Neural progenitor cell (in vitro differentiated cells): Measurements from ENCODE around the gene ANP32D. TPM values are rescaled to one million over a fixed set of nuclear protein-coding genes. Genes with fewer than 3 reads are reported as not detected.
"Not testable (repeated sequence)": the region's sequence is repeated elsewhere in the genome, so short reads cannot be mapped to it uniquely, and the experiment has no call there.

Experiments
- DNase-seq: peaks from one replicate; pipeline ENCODE4 v3.0.0-alpha.2; 2016; ENCODE audit warnings: low spot score
- H2AFZ ChIP-seq: fragments of 200-600 bp; sonication (generic); replicated peaks from 2 replicates; pipeline ENCODE4 v1.6.1; 2016; ENCODE audit warnings: antibody characterized with exemption
- H3F3A ChIP-seq: fragments of 200-600 bp; sonication (generic); 2 replicates; pipeline ENCODE4 v1.6.1; 2016; ENCODE audit warnings: antibody characterized with exemption, low read depth
- H3K27ac ChIP-seq: fragments of 200-600 bp; sonication (generic); 2 replicates; pipeline ENCODE4 v1.5.1; 2016; ENCODE audit warnings: mild to moderate bottlenecking
- H3K27me3 ChIP-seq: fragments of 200-600 bp; sonication (generic); 2 replicates; pipeline ENCODE4 v1.6.1; 2016; ENCODE audit warnings: mild to moderate bottlenecking, moderate library complexity
- H3K36me3 ChIP-seq: fragments of 200-600 bp; sonication (generic); 2 replicates; pipeline ENCODE4 v1.5.1; 2016
- H3K4me1 ChIP-seq: fragments of 200-600 bp; sonication (generic); 2 replicates; pipeline ENCODE4 v1.6.1; 2016; ENCODE audit warnings: mixed run types
- H3K4me2 ChIP-seq: fragments of 200-600 bp; sonication (generic); 2 replicates; pipeline ENCODE4 v1.6.1; 2016
- H3K4me3 ChIP-seq: fragments of 200-600 bp; sonication (generic); 2 replicates; pipeline ENCODE4 v1.5.1; 2016
- H3K79me2 ChIP-seq: fragments of 200-600 bp; sonication (generic); 2 replicates; pipeline ENCODE4 v1.6.1; 2016; ENCODE audit warnings: low read depth
- H3K9ac ChIP-seq: fragments of 200-600 bp; sonication (generic); 2 replicates; pipeline ENCODE4 v1.6.1; 2016
- H3K9me3 ChIP-seq: fragments of 200-600 bp; sonication (generic); 2 replicates; pipeline ENCODE4 v1.5.1; 2016; ENCODE audit warnings: low read depth
- H4K20me1 ChIP-seq: fragments of 200-600 bp; sonication (generic); 2 replicates; pipeline ENCODE4 v1.6.1; 2016; ENCODE audit warnings: low read depth
- H3K27ac Mint-ChIP-seq: 3 replicates; pipeline ENCODE4 v1.8.0; 2021; ENCODE audit warnings: mixed read lengths
- H3K27me3 Mint-ChIP-seq: 2 replicates; pipeline ENCODE4 v1.8.0; 2022; ENCODE audit warnings: low read depth, mild to moderate bottlenecking, inconsistent platforms, moderate library complexity, mixed read lengths; ENCODE audit not compliant: insufficient read depth
- H3K36me3 Mint-ChIP-seq: 3 replicates; pipeline ENCODE4 v1.8.0; 2021; ENCODE audit warnings: mixed read lengths
- H3K4me1 Mint-ChIP-seq: 3 replicates; pipeline ENCODE4 v1.8.0; 2021; ENCODE audit warnings: mixed read lengths
- H3K4me3 Mint-ChIP-seq: 3 replicates; pipeline ENCODE4 v1.8.0; 2021; ENCODE audit warnings: mild to moderate bottlenecking, moderate library complexity, mixed read lengths
- H3K9me3 Mint-ChIP-seq: 3 replicates; pipeline ENCODE4 v1.8.0; 2020; ENCODE audit warnings: mixed read lengths
- CTCF ChIP-seq: fragments of 200-600 bp; sonication (generic); IDR thresholded peaks from 2 replicates; pipeline ENCODE4 v1.5.1; 2017; ENCODE audit warnings: antibody characterized with exemption, mild to moderate bottlenecking
- EZH2 ChIP-seq: fragments of 200-600 bp; sonication (generic); IDR thresholded peaks from 2 replicates; pipeline ENCODE4 v1.6.1; 2017; ENCODE audit warnings: antibody characterized with exemption, mild to moderate bottlenecking, moderate library complexity
- EZH2phosphoT487 ChIP-seq: fragments of 200-600 bp; sonication (generic); IDR thresholded peaks from 2 replicates; pipeline ENCODE4 v1.6.1; 2017; ENCODE audit warnings: antibody characterized with exemption
- total RNA-seq: library from RNA; depleted of rRNA; stranded (reverse); fragments of >200 nt; gene quantifications from 2 replicates; pipeline ENCODE4 v1.2.3, GENCODE V29; 2015; ENCODE audit warnings: low replicate concordance

Gene ANP32D
- total RNA-seq, 1 donor from 2014 or later = not detected

DNA sequence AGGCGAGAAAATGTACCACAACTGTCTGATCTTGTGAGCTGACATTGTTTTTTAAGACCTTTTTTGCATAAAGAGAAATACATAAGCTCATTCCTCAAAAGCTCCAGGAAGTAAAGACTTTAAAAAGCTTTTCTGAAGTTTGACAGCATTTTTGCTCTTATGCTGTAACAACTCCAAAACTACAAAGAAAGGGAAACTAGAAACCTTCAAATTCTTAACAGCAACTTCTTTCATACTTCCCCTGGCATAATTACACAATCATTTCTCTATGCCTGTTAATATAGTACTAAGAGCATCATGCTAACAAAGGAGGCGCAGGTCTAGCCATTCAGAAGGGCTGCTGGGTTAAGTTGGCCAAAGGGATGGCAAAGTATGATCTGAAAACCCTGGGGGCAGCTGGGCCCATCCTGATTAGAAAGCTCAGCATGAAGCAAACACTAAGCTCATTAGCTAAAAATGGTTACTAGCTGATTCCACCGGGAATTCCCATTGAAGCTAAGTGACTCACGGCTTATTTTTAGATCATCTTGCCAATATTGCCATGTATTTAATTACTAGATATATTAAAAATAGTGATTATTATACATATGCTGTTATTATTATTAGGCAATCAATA is 26.1 kb upstream of the ANP32D start:
- TF ChIP-seq EZH2 = no peak
- no peak for TF ChIP-seq CTCF
- no peak for TF ChIP-seq EZH2phosphoT487
- Histone ChIP-seq H3K9me3 (no peaks in the 10 kb centered on the region), H4K20me1 (no peaks in the 10 kb centered on the region), H3K4me2 (peak overlapping the region; percentile 45), H3K79me2 (no peaks in the 10 kb centered on the region), H3K27ac (no peak overlapping the region), H3K9ac (no peak overlapping the region), H3K4me1 (peaks cover 70% of the 10 kb centered on the region), H2AFZ (no peak overlapping the region), H3K4me3 (no peak overlapping the region), H3F3A (peaks cover 12% of the 10 kb centered on the region), H3K27me3 (no peaks in the 10 kb centered on the region), H3K36me3 (no peaks in the 10 kb centered on the region)
- DNase-seq = peak; percentile 66
- Mint-ChIP-seq H3K4me1 (peaks cover 46% of the 10 kb centered on the region), H3K9me3 (peaks cover 18% of the 10 kb centered on the region), H3K4me3 (no peak overlapping the region), H3K27ac (no peak overlapping the region), H3K36me3 (peaks cover 2% of the 10 kb centered on the region), H3K27me3 (no peaks in the 10 kb centered on the region)

DNA sequence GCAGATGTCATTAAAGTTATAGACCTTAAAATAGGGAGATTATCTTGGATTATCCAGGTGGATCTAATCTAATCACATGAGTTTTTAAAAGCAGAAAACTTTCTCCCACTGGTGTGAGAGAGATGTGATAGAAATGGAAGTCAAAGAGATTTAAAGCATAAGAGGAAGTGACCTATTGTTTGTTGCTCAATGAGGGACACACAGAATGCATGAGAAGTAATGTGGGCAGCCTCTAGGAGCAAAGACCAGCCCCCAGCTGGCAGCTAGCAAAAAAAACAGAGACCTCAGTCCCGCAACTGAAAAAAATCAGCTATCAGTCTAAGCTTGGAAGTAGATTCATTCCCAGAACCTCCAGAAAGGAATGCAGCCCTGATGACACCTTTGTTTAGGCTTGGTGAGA is 24.6 kb upstream of the ANP32D start:
- Mint-ChIP-seq H3K4me1 (peaks cover 33% of the 10 kb centered on the region), H3K9me3 (peaks cover 18% of the 10 kb centered on the region), H3K36me3 (peaks cover 2% of the 10 kb centered on the region), H3K4me3 (no peak overlapping the region), H3K27ac (no peak overlapping the region), H3K27me3 (no peaks in the 10 kb centered on the region)
- Histone ChIP-seq H3K27me3 (no peaks in the 10 kb centered on the region), H3K4me2 (peak overlapping the region; percentile 27), H2AFZ (no peak overlapping the region), H3K9me3 (no peaks in the 10 kb centered on the region), H3K4me3 (no peak overlapping the region), H4K20me1 (no peaks in the 10 kb centered on the region), H3K9ac (no peak overlapping the region), H3K36me3 (no peaks in the 10 kb centered on the region), H3K27ac (no peak overlapping the region), H3F3A (peaks cover 12% of the 10 kb centered on the region), H3K79me2 (no peaks in the 10 kb centered on the region), H3K4me1 (peaks cover 55% of the 10 kb centered on the region)
- DNase-seq = peak; percentile 8
- TF ChIP-seq CTCF = no peak
- no peak for TF ChIP-seq EZH2
- no peak for TF ChIP-seq EZH2phosphoT487

DNA sequence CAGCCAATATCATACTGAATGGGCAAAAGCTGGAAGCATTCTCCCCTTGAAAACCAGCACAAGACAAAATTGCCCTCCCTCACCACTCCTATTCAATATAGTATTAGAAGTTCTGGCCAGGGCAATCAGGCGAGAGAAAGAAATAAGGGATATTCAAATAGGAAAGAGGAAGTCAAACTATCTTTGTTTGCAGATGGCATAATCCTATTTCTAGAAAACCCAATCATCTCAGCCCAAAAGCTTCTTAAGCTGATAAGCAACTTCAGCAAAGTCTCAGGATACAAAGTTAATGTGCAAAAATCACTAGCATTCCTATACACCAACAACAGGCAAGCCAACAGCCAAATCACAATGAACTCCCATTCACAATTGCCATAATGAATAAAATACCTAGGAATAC is 21.0 kb upstream of the ANP32D start:
- Histone ChIP-seq H3K9me3 (no peaks in the 10 kb centered on the region), H3K4me2 (no peak overlapping the region), H3K27ac (no peak overlapping the region), H3K36me3 (no peaks in the 10 kb centered on the region), H3K4me3 (no peak overlapping the region), H3K79me2 (no peaks in the 10 kb centered on the region), H3K4me1 (peaks cover 28% of the 10 kb centered on the region), H3F3A (peaks cover 14% of the 10 kb centered on the region), H3K9ac (no peak overlapping the region), H4K20me1 (no peaks in the 10 kb centered on the region), H3K27me3 (no peaks in the 10 kb centered on the region), H2AFZ (no peak overlapping the region)
- Mint-ChIP-seq H3K36me3 (peaks cover 2% of the 10 kb centered on the region), H3K9me3 (peaks cover 18% of the 10 kb centered on the region), H3K27ac (no peak overlapping the region), H3K4me1 (peaks cover 7% of the 10 kb centered on the region), H3K4me3 (no peak overlapping the region), H3K27me3 (no peaks in the 10 kb centered on the region)
- no peak for DNase-seq
- TF ChIP-seq CTCF (no peak), EZH2phosphoT487 (no peak), EZH2 (no peak)

DNA sequence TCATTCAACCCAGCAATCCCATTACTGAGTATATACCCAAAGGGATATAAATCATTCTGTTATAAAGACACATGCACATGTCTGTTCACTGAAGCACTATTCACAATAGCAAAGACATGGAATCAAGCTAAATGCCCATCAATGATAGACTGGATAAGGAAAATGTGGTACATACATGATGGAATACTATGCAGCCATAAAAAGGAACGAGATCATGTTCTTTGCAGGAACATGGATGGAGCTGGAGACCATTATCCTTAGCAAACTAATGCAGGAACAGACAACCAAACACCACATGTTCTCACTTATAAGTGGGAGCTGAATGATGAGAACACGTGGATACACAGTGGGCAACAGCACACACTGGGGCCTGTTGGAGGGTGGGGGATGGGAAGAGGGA is 19.4 kb upstream of the ANP32D start:
- H3K4me3 Mint-ChIP-seq, H3K27me3 Mint-ChIP-seq: not testable (repeated sequence)

More for the DNA sequence above, 19.4 kb upstream of the ANP32D start:
- H2AFZ ChIP-seq, H3F3A ChIP-seq, H3K79me2 ChIP-seq, H4K20me1 ChIP-seq, H3K4me2 ChIP-seq, H3K4me3 ChIP-seq, H3K9ac ChIP-seq, H3K27ac ChIP-seq, H3K27ac Mint-ChIP-seq, H3K36me3 Mint-ChIP-seq, H3K36me3 ChIP-seq, DNase-seq, H3K9me3 ChIP-seq, H3K27me3 ChIP-seq, H3K4me1 Mint-ChIP-seq: not testable (repeated sequence)
- peaks cover 12% of the 10 kb centered on the region for H3K4me1 ChIP-seq
- H3K9me3 Mint-ChIP-seq = peaks cover 14% of the 10 kb centered on the region
